Measurements from ENCODE around the gene SLC16A6. TPM values are rescaled to one million over a fixed set of nuclear protein-coding genes. Genes with fewer than 3 reads are reported as not detected.

SLC16A6 gene
- total RNA-seq, 1 donor from 2014 or later = 2.1 TPM

GRCh38 chr17:68318103-68318991 is 27.4 kb upstream of the SLC16A6 start:
- peaks cover 8% of the 10 kb centered on the region for H3K4me1 Mint-ChIP-seq (ENCODE audit: unreplicated experiment)
- no peak overlapping the region for H3K27ac Mint-ChIP-seq (ENCODE audit: unreplicated experiment)
- no peak overlapping the region for H3K4me3 Mint-ChIP-seq (ENCODE audit: unreplicated experiment)
- no peaks in the 10 kb centered on the region for H3K36me3 Mint-ChIP-seq (ENCODE audit: unreplicated experiment)
- DNase-seq (ENCODE audit: extremely low spot score, unreplicated experiment) = no peak
- TF ChIP-seq CTCF (IDR thresholded peaks at IDR 0.05) = no peak
- H3K9me3 Mint-ChIP-seq (ENCODE audit: unreplicated experiment) = no peaks in the 10 kb centered on the region
- H3K27me3 Mint-ChIP-seq (ENCODE audit: unreplicated experiment) = no peaks in the 10 kb centered on the region

- no peak for TF ChIP-seq CTCF (IDR thresholded peaks at IDR 0.05)
- H3K27ac Mint-ChIP-seq (ENCODE audit: unreplicated experiment) = no peak overlapping the region
- H3K4me3 Mint-ChIP-seq (ENCODE audit: unreplicated experiment) = no peak overlapping the region
- H3K4me1 Mint-ChIP-seq (ENCODE audit: unreplicated experiment) = peaks cover 12% of the 10 kb centered on the region
- H3K27me3 Mint-ChIP-seq (ENCODE audit: unreplicated experiment) = no peaks in the 10 kb centered on the region
- H3K36me3 Mint-ChIP-seq (ENCODE audit: unreplicated experiment) = no peaks in the 10 kb centered on the region
- H3K9me3 Mint-ChIP-seq (ENCODE audit: unreplicated experiment) = no peaks in the 10 kb centered on the region
- DNase-seq (ENCODE audit: extremely low spot score, unreplicated experiment) = no peak
Observed at GRCh38 chr17:68317458-68317857, 26.5 kb upstream of the SLC16A6 start.

DNA sequence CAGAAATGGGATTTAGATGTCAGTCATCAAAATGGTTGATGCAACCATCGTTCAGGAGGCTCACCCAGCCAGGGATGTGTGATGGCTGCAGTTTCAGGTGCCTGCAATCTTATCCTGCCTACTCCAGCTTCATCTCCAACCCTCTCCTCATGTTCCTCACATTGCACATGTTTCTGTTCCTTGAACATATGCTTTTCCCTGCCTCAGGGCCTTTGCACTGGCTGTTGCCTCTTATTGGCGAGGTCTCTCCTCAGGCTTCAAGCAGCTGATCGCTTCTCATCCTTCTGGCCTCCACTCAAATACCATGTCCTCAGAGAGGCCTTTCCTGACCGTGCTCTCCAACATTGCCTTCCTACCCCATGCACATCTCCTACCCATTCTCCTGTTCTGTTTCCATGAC is 25.0 kb upstream of the SLC16A6 start:
- Mint-ChIP-seq H3K36me3 (ENCODE audit: unreplicated experiment) (peaks cover 3% of the 10 kb centered on the region), H3K9me3 (ENCODE audit: unreplicated experiment) (no peaks in the 10 kb centered on the region), H3K27me3 (ENCODE audit: unreplicated experiment) (no peaks in the 10 kb centered on the region), H3K4me1 (ENCODE audit: unreplicated experiment) (peaks cover 14% of the 10 kb centered on the region), H3K4me3 (ENCODE audit: unreplicated experiment) (no peak overlapping the region), H3K27ac (ENCODE audit: unreplicated experiment) (no peak overlapping the region)
- TF ChIP-seq CTCF (IDR thresholded peaks at IDR 0.05) = no peak
- DNase-seq (ENCODE audit: extremely low spot score, unreplicated experiment) = no peak

GRCh38 chr17:68314916-68315535 is 24.1 kb upstream of the SLC16A6 start:
- Mint-ChIP-seq H3K27ac (ENCODE audit: unreplicated experiment) (no peak overlapping the region), H3K4me1 (ENCODE audit: unreplicated experiment) (peaks cover 14% of the 10 kb centered on the region)

More at GRCh38 chr17:68314916-68315535, 24.1 kb upstream of the SLC16A6 start:
- no peak overlapping the region for H3K4me3 Mint-ChIP-seq (ENCODE audit: unreplicated experiment)
- no peak for TF ChIP-seq CTCF (IDR thresholded peaks at IDR 0.05)
- H3K27me3 Mint-ChIP-seq (ENCODE audit: unreplicated experiment) = no peaks in the 10 kb centered on the region
- H3K36me3 Mint-ChIP-seq (ENCODE audit: unreplicated experiment) = peaks cover 3% of the 10 kb centered on the region
- no peak for DNase-seq (ENCODE audit: extremely low spot score, unreplicated experiment)
- no peaks in the 10 kb centered on the region for H3K9me3 Mint-ChIP-seq (ENCODE audit: unreplicated experiment)

Measured in osteocyte (in vitro differentiated cells).